WTC11 (cell line): Measurements from ENCODE around the gene NCLN. TPM values are rescaled to one million over a fixed set of nuclear protein-coding genes. Genes with fewer than 3 reads are reported as not detected.

Experiments
- ARID4B ChIP-seq: sonication (generic); formaldehyde crosslinking; IDR thresholded peaks from 2 replicates; pipeline ENCODE4 v1.8.0; 2023; ENCODE audit warnings: missing genetic modification reagents, mild to moderate bottlenecking, borderline replicate concordance
- ATF2 ChIP-seq: sonication (generic); formaldehyde crosslinking; IDR thresholded peaks from 2 replicates; pipeline ENCODE4 v1.8.1; 2022; ENCODE audit warnings: low read depth, missing genetic modification reagents, borderline replicate concordance
- ELF4 ChIP-seq: sonication (generic); formaldehyde crosslinking; IDR thresholded peaks from 2 replicates; pipeline ENCODE4 v1.8.1; 2022; ENCODE audit warnings: low read depth, mild to moderate bottlenecking, moderate library complexity, missing genetic modification reagents
- FOXJ3 ChIP-seq: sonication (generic); formaldehyde crosslinking; IDR thresholded peaks from 2 replicates; pipeline ENCODE4 v1.9.0; 2021; ENCODE audit warnings: missing genetic modification reagents, mild to moderate bottlenecking, borderline replicate concordance
- MXD4 ChIP-seq: fragments of 250-450 bp; sonication (Bioruptor Pico); IDR thresholded peaks from 2 replicates; pipeline ENCODE4 v1.8.0; 2021; ENCODE audit warnings: mild to moderate bottlenecking, moderate library complexity, borderline replicate concordance
- TCF7 ChIP-seq: sonication (generic); formaldehyde crosslinking; IDR thresholded peaks from 2 replicates; pipeline ENCODE4 v1.8.0; 2022; ENCODE audit warnings: mild to moderate bottlenecking, low read depth, missing genetic modification reagents, moderate library complexity
- ZMAT4 ChIP-seq: fragments of 250-450 bp; sonication (Bioruptor Pico); IDR thresholded peaks from 2 replicates; pipeline ENCODE4 v1.9.0; 2021; ENCODE audit warnings: mild to moderate bottlenecking
- ZNF219 ChIP-seq: sonication (generic); formaldehyde crosslinking; IDR thresholded peaks from 2 replicates; pipeline ENCODE4 v1.8.0; 2023; ENCODE audit warnings: missing genetic modification reagents, mild to moderate bottlenecking, borderline replicate concordance
- ZNF396 ChIP-seq: fragments of 250-450 bp; sonication (Bioruptor Pico); IDR thresholded peaks from 2 replicates; pipeline ENCODE4 v1.8.0; 2021; ENCODE audit warnings: mild to moderate bottlenecking, moderate library complexity, borderline replicate concordance
- total RNA-seq: library from RNA; stranded (reverse); gene quantifications from 3 replicates; pipeline ENCODE4 v1.2.3, GENCODE V29; 2021

NCLN gene
- total RNA-seq, 1 experiment from 2014 or later, result 113 TPM

- TF ChIP-seq ARID4B (no peak), TCF7 (CRISPR knock-in tag) (no peak), MXD4 (no peak), ELF4 (CRISPR knock-in tag) (no peak), ZNF396 (CRISPR knock-in tag) (no peak), FOXJ3 (CRISPR knock-in tag) (no peak), ATF2 (CRISPR knock-in tag) (no peak), ZMAT4 (CRISPR knock-in tag) (no peak), ZNF219 (CRISPR knock-in tag) (no peak)
Measured at GRCh38 chr19:3257071-3257470, 71.3 kb downstream of the NCLN start (continued).

Other genes starting within 250 kb of the NCLN start
- gene ZNF77, start 241.0 kb upstream of the NCLN start, total RNA-seq, result 4.5 to 5.6 TPM (median 4.7 TPM) in 3 replicates
- gene TLE6, start 208.4 kb upstream of the NCLN start, total RNA-seq, result 2.5 to 3.3 TPM (median 3.1 TPM) in 3 replicates
- 13.1 to 20.0 TPM (median 15.8 TPM) in 3 replicates for gene TLE2, start 156.7 kb upstream of the NCLN start, total RNA-seq
- gene TLE5, start 123.4 kb upstream of the NCLN start, total RNA-seq, result 233 to 249 TPM (median 246 TPM) in 3 replicates
- 22.4 to 27.2 TPM (median 23.5 TPM) in 3 replicates for gene GNA11, start 91.6 kb upstream of the NCLN start, total RNA-seq
- gene GNA15, start 49.9 kb upstream of the NCLN start, total RNA-seq, result 0.22 to 0.44 TPM (median 0.37 TPM) in 3 replicates
- gene S1PR4, start 7.2 kb upstream of the NCLN start, total RNA-seq, result 0.27 to 0.37 TPM (median 0.28 TPM) in 3 replicates
- gene CELF5, start 38.7 kb downstream of the NCLN start, total RNA-seq, result 7.7 to 10.6 TPM (median 9.0 TPM) in 3 replicates
- gene NFIC, start 180.7 kb downstream of the NCLN start, total RNA-seq, result 3.5 to 4.4 TPM (median 4.0 TPM) in 3 replicates